DND-41 (cell line): Measurements from ENCODE around the gene LEFTY2.

Experiments
- ATAC-seq: fragments of 200-7000 bp; cut with Tn5 transposase; 3 replicates; pipeline ENCODE4 v1.9.1; 2021; ENCODE audit warnings: low read depth; ENCODE audit not compliant: insufficient read depth
- DNase-seq: peaks from one replicate; pipeline ENCODE4 v3.0.0-alpha.2; 2020
- H2AFZ ChIP-seq: 2 replicates; pipeline ENCODE4 v1.6.0; 2012; ENCODE audit warnings: low read depth, low read length
- H3K27ac ChIP-seq: 2 replicates; pipeline ENCODE4 v1.5.1; 2012; ENCODE audit warnings: low read length, inconsistent platforms
- H3K27me3 ChIP-seq: fragments of 200-600 bp; sonication (generic); 2 replicates; pipeline ENCODE4 v1.6.0; 2012; ENCODE audit warnings: low read length, mild to moderate bottlenecking, inconsistent platforms; ENCODE audit not compliant: insufficient read depth, poor library complexity
- H3K36me3 ChIP-seq: 2 replicates; pipeline ENCODE4 v1.5.1; 2012; ENCODE audit warnings: low read length, inconsistent platforms; ENCODE audit not compliant: insufficient read depth
- H3K4me1 ChIP-seq: 2 replicates; pipeline ENCODE4 v1.5.1; 2012; ENCODE audit warnings: mild to moderate bottlenecking, low read length; ENCODE audit not compliant: insufficient read depth
- H3K4me2 ChIP-seq: 2 replicates; pipeline ENCODE4 v1.6.0; 2012; ENCODE audit warnings: mild to moderate bottlenecking, moderate library complexity, low read length, inconsistent platforms; ENCODE audit not compliant: insufficient read depth
- H3K4me3 ChIP-seq, 2 experiments: fragments of 200-600 bp in 1 of 2; shearing (Covaris generic) in 1 of 2; 2 replicates each; pipeline ENCODE4 v1.5.1; 2012 to 2016; ENCODE audit warnings: inconsistent platforms in 2 of 2, low read length in 2 of 2, mild to moderate bottlenecking in 2 of 2, low read depth in 1 of 2, moderate library complexity in 1 of 2
- H3K79me2 ChIP-seq: 2 replicates; pipeline ENCODE4 v1.6.0; 2012; ENCODE audit warnings: low read length, inconsistent platforms; ENCODE audit not compliant: insufficient read depth
- H3K9ac ChIP-seq: 2 replicates; pipeline ENCODE4 v1.6.0; 2012; ENCODE audit warnings: low read depth, mild to moderate bottlenecking, inconsistent platforms, low read length, moderate library complexity
- H3K9me3 ChIP-seq: 2 replicates; pipeline ENCODE4 v1.5.1; 2012; ENCODE audit warnings: low read length, moderate library complexity, mild to moderate bottlenecking, inconsistent platforms; ENCODE audit not compliant: insufficient read depth, severe bottlenecking
- H4K20me1 ChIP-seq: 2 replicates; pipeline ENCODE4 v1.6.0; 2012; ENCODE audit warnings: low read length; ENCODE audit not compliant: insufficient read depth
- CTCF ChIP-seq: IDR thresholded peaks from 2 replicates; pipeline ENCODE4 v1.5.1; 2012; ENCODE audit warnings: borderline replicate concordance, low read length, moderate library complexity, mild to moderate bottlenecking; ENCODE audit not compliant: poor library complexity, severe bottlenecking; ENCODE audit errors: extremely low read depth
- EZH2 ChIP-seq: IDR thresholded peaks from 3 replicates; pipeline ENCODE4 v1.6.1; 2012; ENCODE audit warnings: borderline replicate concordance, low read depth, mild to moderate bottlenecking, moderate library complexity, low read length, inconsistent platforms; ENCODE audit not compliant: severe bottlenecking

LEFTY2 gene

GRCh38 chr1:225941187-225941941 is at the start of gene LEFTY2:
TSS of gene LEFTY2 (minus strand) at chr1:225941220. CDS start at chr1:225941140, 80 bp downstream.
- Histone ChIP-seq H4K20me1 (no peaks in the 10 kb centered on the region), H3K9ac (no peak within 1 kb of the TSS), H3K27me3 (no peaks in the 10 kb centered on the region), H2AFZ (no peak within 1 kb of the TSS), H3K4me1 (no peaks in the 10 kb centered on the region), H3K36me3 (no peaks in the 10 kb centered on the region), H3K9me3 (no peaks in the 10 kb centered on the region), H3K4me3 (no peak within 1 kb of the TSS), H3K4me2 (no peak within 1 kb of the TSS), H3K79me2 (no peaks in the 10 kb centered on the region), H3K27ac (no peak within 1 kb of the TSS)
- no peak for ATAC-seq
- DNase-seq = no peak
- TF ChIP-seq EZH2 = no peak
- TF ChIP-seq CTCF = no peak

GRCh38 chr1:225987491-225988316 is 46.7 kb upstream of the LEFTY2 start:
- peak; percentile 86 for TF ChIP-seq CTCF
- no peak for TF ChIP-seq EZH2
- H3K79me2 ChIP-seq = peaks cover 10% of the 10 kb centered on the region
- no peak overlapping the region for H3K4me2 ChIP-seq
- no peaks in the 10 kb centered on the region for H3K9me3 ChIP-seq
- H4K20me1 ChIP-seq = peaks cover 4% of the 10 kb centered on the region
- H3K27me3 ChIP-seq = no peaks in the 10 kb centered on the region
- no peaks in the 10 kb centered on the region; the same call in 1 of the 2 replicates for H3K4me1 ChIP-seq
- H3K36me3 ChIP-seq = peaks cover 89% of the 10 kb centered on the region
- no peak overlapping the region for H3K4me3 ChIP-seq
- ATAC-seq (peak; percentile 72; the same call in 2 of the 3 replicates), DNase-seq (no peak)
- no peak overlapping the region for H2AFZ ChIP-seq
- H3K27ac ChIP-seq = no peak overlapping the region
- H3K9ac ChIP-seq = no peak overlapping the region

GRCh38 chr1:225981714-225982113 is 40.7 kb upstream of the LEFTY2 start:
- H3K4me3 ChIP-seq = no peak overlapping the region
- ATAC-seq (no peak), DNase-seq (no peak)
- no peak overlapping the region for H3K4me2 ChIP-seq
- no peak overlapping the region for H2AFZ ChIP-seq
- H3K4me1 ChIP-seq = no peaks in the 10 kb centered on the region
- TF ChIP-seq CTCF (no peak), EZH2 (no peak)
- H3K79me2 ChIP-seq = peaks cover 4% of the 10 kb centered on the region
- no peaks in the 10 kb centered on the region for H4K20me1 ChIP-seq
- no peak overlapping the region for H3K27ac ChIP-seq
- H3K36me3 ChIP-seq = peaks cover 72% of the 10 kb centered on the region
- H3K9me3 ChIP-seq = no peaks in the 10 kb centered on the region
- no peak overlapping the region for H3K9ac ChIP-seq
- no peaks in the 10 kb centered on the region for H3K27me3 ChIP-seq
